ENCODE measurements around the gene NUSAP1. TPM values are rescaled to one million over a fixed set of nuclear protein-coding genes. Genes with fewer than 3 reads are reported as not detected.

The NUSAP1 gene
- total RNA-seq, 4 donors from 2014 or later, result 0.47 to 4.6 (median 3.4) TPM

GRCh38 chr15:41429003-41429890 lies 96.6 kb downstream of the NUSAP1 start:
- TF ChIP-seq CTCF (IDR thresholded peaks at IDR 0.05) (no peak), POLR2A (IDR thresholded peaks at IDR 0.05) (no peak), POLR2AphosphoS5 (IDR thresholded peaks at IDR 0.05) (no peak), EP300 (IDR thresholded peaks at IDR 0.05) (no peak)
- Histone ChIP-seq H3K36me3 (peaks cover 0 to 14% of the 10 kb centered on the region in 2 donors), H3K4me3 (no peak overlapping the region), H3K4me1 (no peaks in the 10 kb centered on the region), H3K27ac (no peak overlapping the region), H3K27me3 (no peaks in the 10 kb centered on the region), H3K9me3 (no peaks in the 10 kb centered on the region)
- 88 to 93% methylated on average over 6 to 10 of the region's 10 CpGs for WGBS, 2 donors (ENCODE audit: low coverage in 1 of 2)
- ATAC-seq, result no peak

Other genes with a start within 250 kb of the NUSAP1 start
- gene INO80, start 216.6 kb upstream of the NUSAP1 start, total RNA-seq, result 10 to 100 TPM; 18.0 to 61.3 (median 32.2) TPM
- gene EXD1, start 102.1 kb upstream of the NUSAP1 start, total RNA-seq, result not detected
- gene CHP1, start 101.6 kb upstream of the NUSAP1 start, total RNA-seq, result 100 to 1,000 TPM; 102 to 127 (median 112) TPM
- gene OIP5, start 290 bp upstream of the NUSAP1 start, total RNA-seq, result under 1 TPM in 2 of 4 donors, not detected in 2; 0.40 to 0.49 TPM
- 10 to 100 TPM; 19.9 to 34.1 (median 25.7) TPM for gene NDUFAF1, start 69.6 kb downstream of the NUSAP1 start, total RNA-seq
- 10 to 100 TPM; 31.9 to 53.2 (median 34.8) TPM for gene RTF1, start 84.2 kb downstream of the NUSAP1 start, total RNA-seq
- gene ITPKA, start 161.0 kb downstream of the NUSAP1 start, total RNA-seq, result 1 to 10 TPM in 1 of 4 donors, under 1 TPM in 2, not detected in 1; 0.85 to 1.2 (median 0.94) TPM
- gene LTK, start 180.9 kb downstream of the NUSAP1 start, total RNA-seq, result under 1 TPM in 3 of 4 donors, not detected in 1; 0.16 to 0.54 (median 0.19) TPM
- 10 to 100 TPM; 10.4 to 33.1 (median 12.6) TPM for gene RPAP1, start 211.4 kb downstream of the NUSAP1 start, total RNA-seq
- 1 to 10 TPM; 3.1 to 9.5 (median 8.4) TPM for gene TYRO3, start 226.3 kb downstream of the NUSAP1 start, total RNA-seq

Measured in gastroesophageal sphincter (tissue), 4 donors.